ENCODE data around the gene KIAA1217. TPM values are rescaled to one million over a fixed set of nuclear protein-coding genes. Genes with fewer than 3 reads are reported as not detected.
"Not testable (repeated sequence)": the region's sequence is repeated elsewhere in the genome, so short reads cannot be mapped to it uniquely, and the experiment has no call there.

KIAA1217 gene
- total RNA-seq, 2 donors from 2014 or later: 92.5 to 188 TPM

DNA sequence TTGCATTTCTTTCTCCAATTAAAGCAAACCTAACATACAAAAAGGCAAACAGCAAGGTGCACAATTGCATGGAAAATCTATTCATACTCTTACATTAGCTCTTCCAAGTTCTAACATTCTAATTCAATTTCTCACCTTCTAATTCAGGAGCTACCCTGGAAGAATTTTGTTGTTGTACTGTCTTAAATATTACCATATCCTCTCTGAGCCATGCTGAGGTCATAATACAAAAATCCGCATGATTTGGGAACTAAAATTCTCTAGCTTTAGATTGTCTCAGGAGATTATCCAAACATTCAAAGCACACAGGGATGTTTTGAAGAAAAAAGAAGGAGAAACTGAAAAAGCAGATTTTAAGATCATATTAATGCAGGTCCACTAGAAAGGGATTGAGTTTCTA lies 229.9 kb downstream of the KIAA1217 start:
- intact Hi-C loops (cut with DNase I): no loop called here
- H3K27ac ChIP-seq: no peak overlapping the region
- no peaks in the 10 kb centered on the region for H3K9me3 ChIP-seq
- H3K4me3 ChIP-seq: no peak overlapping the region
- WGBS: 92% methylated on average over 1 of the region's 1 CpG
- H3K4me1 ChIP-seq (replicated peaks): no peaks in the 10 kb centered on the region
- H3K36me3 ChIP-seq: no peaks in the 10 kb centered on the region
- H3K27me3 ChIP-seq (replicated peaks; ENCODE audit: insufficient read depth): no peaks in the 10 kb centered on the region
- TF ChIP-seq POLR2AphosphoS5 (IDR thresholded peaks at IDR 0.05) (no peak), POLR2A (IDR thresholded peaks at IDR 0.05) (no peak)
- TF ChIP-seq, protein P1, sequence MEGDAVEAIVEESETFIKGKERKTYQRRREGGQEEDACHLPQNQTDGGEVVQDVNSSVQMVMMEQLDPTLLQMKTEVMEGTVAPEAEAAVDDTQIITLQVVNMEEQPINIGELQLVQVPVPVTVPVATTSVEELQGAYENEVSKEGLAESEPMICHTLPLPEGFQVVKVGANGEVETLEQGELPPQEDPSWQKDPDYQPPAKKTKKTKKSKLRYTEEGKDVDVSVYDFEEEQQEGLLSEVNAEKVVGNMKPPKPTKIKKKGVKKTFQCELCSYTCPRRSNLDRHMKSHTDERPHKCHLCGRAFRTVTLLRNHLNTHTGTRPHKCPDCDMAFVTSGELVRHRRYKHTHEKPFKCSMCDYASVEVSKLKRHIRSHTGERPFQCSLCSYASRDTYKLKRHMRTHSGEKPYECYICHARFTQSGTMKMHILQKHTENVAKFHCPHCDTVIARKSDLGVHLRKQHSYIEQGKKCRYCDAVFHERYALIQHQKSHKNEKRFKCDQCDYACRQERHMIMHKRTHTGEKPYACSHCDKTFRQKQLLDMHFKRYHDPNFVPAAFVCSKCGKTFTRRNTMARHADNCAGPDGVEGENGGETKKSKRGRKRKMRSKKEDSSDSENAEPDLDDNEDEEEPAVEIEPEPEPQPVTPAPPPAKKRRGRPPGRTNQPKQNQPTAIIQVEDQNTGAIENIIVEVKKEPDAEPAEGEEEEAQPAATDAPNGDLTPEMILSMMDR (IDR thresholded peaks at IDR 0.05): no peak
- DNase-seq (ENCODE audit: low spot score): no peak

DNA sequence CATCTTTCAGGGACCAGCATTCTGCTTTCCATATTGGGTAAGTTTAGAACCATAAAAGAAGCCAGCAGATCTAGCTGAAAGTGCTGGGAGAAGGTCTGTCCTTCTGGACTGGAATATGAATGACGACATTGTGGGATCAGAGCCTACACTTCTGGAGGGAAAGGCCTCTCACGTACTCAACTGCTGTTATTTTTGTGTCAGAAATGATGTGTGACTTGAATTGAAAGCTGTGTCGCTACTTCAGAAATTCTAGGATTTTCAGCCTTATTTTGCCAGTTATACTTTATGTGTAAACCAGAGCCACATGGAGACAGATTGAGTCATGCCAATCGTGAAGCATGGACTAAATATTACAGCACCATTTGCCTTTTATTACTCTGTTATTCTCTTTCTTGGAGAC lies 231.0 kb downstream of the KIAA1217 start:
- H3K4me3 ChIP-seq: no peak overlapping the region
- no peaks in the 10 kb centered on the region for H3K9me3 ChIP-seq
- intact Hi-C loops (cut with DNase I): no loop called here
- no peak for TF ChIP-seq POLR2AphosphoS5 (IDR thresholded peaks at IDR 0.05)
- TF ChIP-seq POLR2A (IDR thresholded peaks at IDR 0.05): no peak
- TF ChIP-seq, protein P1 (IDR thresholded peaks at IDR 0.05): no peak
- DNase-seq (ENCODE audit: low spot score): no peak
- 82% methylated on average over 4 of the region's 4 CpGs for WGBS
- H3K27me3 ChIP-seq (replicated peaks; ENCODE audit: insufficient read depth): no peaks in the 10 kb centered on the region
- no peaks in the 10 kb centered on the region for H3K4me1 ChIP-seq (replicated peaks)
- no peaks in the 10 kb centered on the region for H3K36me3 ChIP-seq
- no peak overlapping the region for H3K27ac ChIP-seq

DNA sequence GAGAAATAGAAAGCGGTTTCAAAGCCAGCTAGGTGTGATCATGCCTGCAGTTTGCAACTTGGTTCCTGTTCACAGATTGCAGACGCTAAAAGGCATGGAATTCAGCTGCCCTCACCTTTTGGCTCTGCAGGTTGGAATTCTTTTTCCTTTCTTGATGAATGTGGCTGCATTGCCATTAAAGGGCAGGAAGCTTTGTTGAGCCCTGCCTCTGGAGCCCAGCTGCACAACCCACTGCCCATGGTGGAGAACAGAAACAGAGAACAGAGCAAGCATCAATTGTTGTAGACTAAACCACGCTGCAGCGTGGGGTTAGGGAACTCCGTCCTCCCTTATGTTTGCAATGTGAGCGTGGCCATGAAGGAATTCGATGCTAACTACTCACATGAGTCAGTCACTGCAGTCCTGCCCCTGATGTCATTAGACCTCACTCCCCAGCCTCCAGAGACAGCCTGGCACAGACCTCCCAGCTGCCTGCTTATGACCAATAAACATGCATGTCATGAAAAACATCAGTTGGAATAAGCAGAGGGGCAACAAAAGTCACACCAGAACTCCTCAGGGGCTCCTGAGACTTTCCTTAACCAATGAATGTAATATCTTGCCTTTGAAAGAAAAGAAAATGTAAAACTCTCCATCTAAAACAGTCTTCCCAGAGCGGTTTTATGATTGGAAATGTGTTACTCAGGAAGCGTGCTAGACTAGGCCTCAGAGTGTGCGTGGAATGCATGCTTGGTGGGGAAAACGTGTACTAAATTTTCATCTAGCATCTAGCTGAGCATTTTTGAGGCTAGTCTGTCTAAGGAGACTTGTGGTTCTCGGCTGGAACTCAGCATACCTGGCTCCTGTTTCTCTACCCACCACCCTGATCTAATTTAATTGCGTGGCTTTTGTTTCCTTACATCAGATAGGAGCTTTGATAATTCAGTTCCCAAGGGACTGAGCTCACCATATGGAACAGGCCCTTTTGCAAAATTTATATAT lies 232.2 kb downstream of the KIAA1217 start:
- WGBS: 78% methylated on average over 13 of the region's 13 CpGs
- intact Hi-C loops (cut with DNase I): no loop called here
- no peak overlapping the region for H3K27ac ChIP-seq
- H3K4me3 ChIP-seq: no peak overlapping the region
- H3K9me3 ChIP-seq: no peaks in the 10 kb centered on the region
- TF ChIP-seq, protein P1 (IDR thresholded peaks at IDR 0.05): no peak
- no peak for TF ChIP-seq POLR2AphosphoS5 (IDR thresholded peaks at IDR 0.05)
- no peak for TF ChIP-seq POLR2A (IDR thresholded peaks at IDR 0.05)
- H3K4me1 ChIP-seq (replicated peaks): no peaks in the 10 kb centered on the region
- DNase-seq (ENCODE audit: low spot score): no peak
- no peaks in the 10 kb centered on the region for H3K27me3 ChIP-seq (replicated peaks; ENCODE audit: insufficient read depth)
- H3K36me3 ChIP-seq: no peaks in the 10 kb centered on the region

DNA sequence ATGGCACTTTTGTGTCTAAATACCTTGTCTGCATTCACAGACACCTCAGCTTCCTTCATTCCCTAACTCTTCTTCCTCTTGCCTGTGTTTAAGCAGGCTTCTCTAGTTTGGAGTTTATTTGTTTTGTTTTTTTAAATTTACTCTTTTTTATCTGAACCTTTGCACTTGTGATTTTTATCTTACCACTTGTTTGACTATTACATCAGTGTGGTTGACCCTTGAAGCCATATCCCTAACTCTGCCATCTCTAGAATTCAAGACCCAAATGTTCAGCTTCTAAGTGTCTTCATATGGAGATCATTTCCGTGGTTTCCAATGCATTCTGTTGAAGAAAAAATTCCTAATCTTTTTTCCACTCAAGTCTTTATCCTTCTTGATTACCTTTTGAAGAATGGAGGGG lies 233.3 kb downstream of the KIAA1217 start:
- 89% methylated on average over 1 of the region's 1 CpG for WGBS
- intact Hi-C loops (cut with DNase I): no loop called here
- no peak for TF ChIP-seq POLR2AphosphoS5 (IDR thresholded peaks at IDR 0.05)
- TF ChIP-seq, protein P1 (IDR thresholded peaks at IDR 0.05): no peak
- no peak for TF ChIP-seq POLR2A (IDR thresholded peaks at IDR 0.05)

DNA sequence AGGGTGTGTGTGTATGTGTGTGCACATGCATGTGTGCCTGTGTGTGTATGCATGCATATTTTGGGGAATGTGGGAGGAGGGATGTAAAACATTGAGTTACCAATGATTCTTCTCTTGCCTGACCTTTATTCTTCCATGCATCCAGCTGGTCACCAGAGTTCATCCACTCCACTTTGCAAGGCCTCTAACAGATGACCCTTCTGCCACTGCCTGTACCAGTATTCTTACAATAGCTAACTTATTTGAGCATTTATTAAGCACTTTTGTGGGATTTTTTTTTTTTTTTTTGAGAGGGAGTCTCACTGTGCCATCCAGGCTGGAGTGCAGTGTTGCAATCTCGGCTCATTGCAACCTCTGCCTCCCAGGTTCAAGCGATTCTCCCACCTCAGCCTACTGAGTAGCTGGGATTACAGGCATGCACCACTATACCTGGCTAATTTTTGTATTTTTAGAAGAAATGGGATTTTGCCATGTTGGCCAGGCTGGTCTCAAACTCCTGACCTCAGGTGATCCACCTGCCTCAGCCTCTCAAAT lies 233.8 kb downstream of the KIAA1217 start:
- H3K9me3 ChIP-seq; H3K27me3 ChIP-seq (replicated peaks; ENCODE audit: insufficient read depth); DNase-seq (ENCODE audit: low spot score); H3K4me3 ChIP-seq; H3K36me3 ChIP-seq; intact Hi-C loops (cut with DNase I); H3K4me1 ChIP-seq (replicated peaks); H3K27ac ChIP-seq: not testable (repeated sequence)
- WGBS: 90% methylated on average over 2 of the region's 2 CpGs

More for the DNA sequence above, 233.3 kb downstream of the KIAA1217 start:
- Histone ChIP-seq H3K9me3 (no peaks in the 10 kb centered on the region), H3K36me3 (no peaks in the 10 kb centered on the region), H3K27ac (no peak overlapping the region), H3K27me3 (replicated peaks; ENCODE audit: insufficient read depth) (no peaks in the 10 kb centered on the region), H3K4me3 (no peak overlapping the region), H3K4me1 (replicated peaks) (no peaks in the 10 kb centered on the region)
- DNase-seq (ENCODE audit: low spot score): no peak

Data from prostate gland (tissue), 2 donors.